ENCODE measurements around the gene SLC16A5. TPM values are rescaled to one million over a fixed set of nuclear protein-coding genes. Genes with fewer than 3 reads are reported as not detected.
A peak's percentile ranks its signal among the peaks of the same experiment; 100 is the strongest.

The SLC16A5 gene
- total RNA-seq, 1 experiment from 2014 or later, result 32.4 TPM

DNA sequence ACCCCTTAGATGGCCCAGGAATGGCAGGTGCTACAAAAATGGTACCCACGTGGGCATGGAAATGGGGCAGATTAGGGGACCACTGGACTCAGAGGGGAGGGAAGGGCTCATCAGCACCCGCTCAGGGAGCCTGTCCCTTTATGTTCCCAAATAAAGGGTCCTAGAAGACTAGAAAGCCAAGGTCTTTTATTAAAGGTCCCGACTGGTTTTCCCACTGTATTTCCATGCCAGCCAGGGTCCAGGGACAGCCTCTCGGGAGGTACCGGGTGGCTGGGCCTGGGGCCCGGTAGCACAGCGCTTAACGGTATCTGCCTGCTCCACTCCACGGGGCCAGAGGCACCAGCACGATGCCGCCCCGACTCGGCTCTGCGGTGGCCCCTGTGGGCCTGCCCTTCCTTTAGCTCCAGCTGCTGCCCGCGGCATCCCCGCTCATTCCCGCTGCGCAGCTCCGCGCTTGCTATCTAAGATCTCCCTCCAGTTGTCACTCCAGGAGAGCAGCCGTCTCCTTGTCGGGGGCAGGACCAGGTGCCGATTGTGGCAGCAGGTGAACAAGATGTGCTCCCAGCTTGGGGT, 42.4 kb downstream of the SLC16A5 start:
- Mint-ChIP-seq H3K4me1 (peaks cover 27% of the 10 kb centered on the region), H3K27me3 (ENCODE audit: low read depth) (no peaks in the 10 kb centered on the region), H3K36me3 (peaks cover 14% of the 10 kb centered on the region), H3K27ac (peak overlapping the region; percentile 87), H3K4me3 (peak overlapping the region; percentile 84), H3K9me3 (no peaks in the 10 kb centered on the region)
- TF ChIP-seq, protein P1, sequence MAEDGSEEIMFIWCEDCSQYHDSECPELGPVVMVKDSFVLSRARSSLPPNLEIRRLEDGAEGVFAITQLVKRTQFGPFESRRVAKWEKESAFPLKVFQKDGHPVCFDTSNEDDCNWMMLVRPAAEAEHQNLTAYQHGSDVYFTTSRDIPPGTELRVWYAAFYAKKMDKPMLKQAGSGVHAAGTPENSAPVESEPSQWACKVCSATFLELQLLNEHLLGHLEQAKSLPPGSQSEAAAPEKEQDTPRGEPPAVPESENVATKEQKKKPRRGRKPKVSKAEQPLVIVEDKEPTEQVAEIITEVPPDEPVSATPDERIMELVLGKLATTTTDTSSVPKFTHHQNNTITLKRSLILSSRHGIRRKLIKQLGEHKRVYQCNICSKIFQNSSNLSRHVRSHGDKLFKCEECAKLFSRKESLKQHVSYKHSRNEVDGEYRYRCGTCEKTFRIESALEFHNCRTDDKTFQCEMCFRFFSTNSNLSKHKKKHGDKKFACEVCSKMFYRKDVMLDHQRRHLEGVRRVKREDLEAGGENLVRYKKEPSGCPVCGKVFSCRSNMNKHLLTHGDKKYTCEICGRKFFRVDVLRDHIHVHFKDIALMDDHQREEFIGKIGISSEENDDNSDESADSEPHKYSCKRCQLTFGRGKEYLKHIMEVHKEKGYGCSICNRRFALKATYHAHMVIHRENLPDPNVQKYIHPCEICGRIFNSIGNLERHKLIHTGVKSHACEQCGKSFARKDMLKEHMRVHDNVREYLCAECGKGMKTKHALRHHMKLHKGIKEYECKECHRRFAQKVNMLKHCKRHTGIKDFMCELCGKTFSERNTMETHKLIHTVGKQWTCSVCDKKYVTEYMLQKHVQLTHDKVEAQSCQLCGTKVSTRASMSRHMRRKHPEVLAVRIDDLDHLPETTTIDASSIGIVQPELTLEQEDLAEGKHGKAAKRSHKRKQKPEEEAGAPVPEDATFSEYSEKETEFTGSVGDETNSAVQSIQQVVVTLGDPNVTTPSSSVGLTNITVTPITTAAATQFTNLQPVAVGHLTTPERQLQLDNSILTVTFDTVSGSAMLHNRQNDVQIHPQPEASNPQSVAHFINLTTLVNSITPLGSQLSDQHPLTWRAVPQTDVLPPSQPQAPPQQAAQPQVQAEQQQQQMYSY (CRISPR knock-in tag; IDR thresholded peaks at IDR 0.05), result no peak
- no peak for TF ChIP-seq ZNF219 (CRISPR knock-in tag; IDR thresholded peaks at IDR 0.05; ENCODE audit: borderline replicate concordance)
- no peak for TF ChIP-seq ATF1 (CRISPR knock-in tag; IDR thresholded peaks at IDR 0.05)
- POLR2A ChIA-PET, result interaction anchor here (1.0 to 2.1 kb wide), 4 partner anchors 16 to 53 kb away, joined by 3 to 8 read pairs (median 4); partner anchors contain the start of gene ARMC7
- CTCF ChIA-PET, result interaction anchor here (0.6 to 7.3 kb wide), 13 partner anchors 12 to 169 kb away, joined by 3 to 84 read pairs (median 7); partner anchors contain the start of genes ARMC7, JPT1 and SLC16A5
- ATAC-seq, result no peak
- no peak for DNase-seq (ENCODE audit: low spot score)

DNA sequence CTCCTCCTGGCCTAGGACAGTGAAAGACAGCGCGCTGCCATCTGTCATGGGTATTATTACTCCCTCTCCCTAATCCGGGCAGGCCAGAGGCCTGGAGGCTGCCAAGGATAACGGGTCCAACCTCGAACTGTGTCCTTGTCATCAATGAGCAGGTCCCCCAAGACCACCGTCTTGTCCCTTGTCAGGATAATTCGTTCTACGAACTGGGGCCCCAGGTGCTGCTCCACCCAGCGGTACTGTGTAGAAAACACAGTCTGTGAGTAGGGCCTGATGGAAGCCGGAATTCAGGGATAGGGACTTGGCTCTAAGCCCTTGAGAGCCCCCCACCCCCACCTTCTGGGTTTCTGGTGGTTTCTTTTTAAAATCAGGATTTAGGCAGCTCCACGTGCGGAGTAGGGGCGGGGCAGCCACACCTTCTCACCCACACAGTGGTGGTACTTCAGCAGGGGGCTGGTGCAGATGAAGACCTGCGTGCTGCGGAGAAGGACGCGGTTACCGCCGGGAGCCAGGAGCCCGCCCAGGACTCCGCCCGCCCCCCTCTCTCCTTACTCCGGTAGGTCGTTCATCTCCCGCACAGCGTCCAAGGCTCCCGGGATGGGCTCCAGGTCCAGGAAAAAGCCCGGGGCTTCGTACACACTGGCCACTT, 43.0 kb downstream of the SLC16A5 start:
- ChIA-PET CTCF (interaction anchor here (0.6 to 7.3 kb wide), 27 partner anchors 12 to 282 kb away, joined by 3 to 84 read pairs (median 6); partner anchors contain the start of genes ARMC7, HID1, JPT1 and MIF4GD), POLR2A (interaction anchor here (0.5 to 2.1 kb wide), 9 partner anchors 17 to 84 kb away, joined by 3 to 8 read pairs (median 3); partner anchors contain the start of genes ARMC7, ATP5PD and KCTD2)
- Mint-ChIP-seq H3K27me3 (ENCODE audit: low read depth) (no peaks in the 10 kb centered on the region), H3K36me3 (peaks cover 19% of the 10 kb centered on the region), H3K4me1 (peaks cover 27% of the 10 kb centered on the region), H3K27ac (peak overlapping the region; percentile 87; the same call in 1 of the 2 replicates), H3K4me3 (peak overlapping the region; percentile 84), H3K9me3 (no peaks in the 10 kb centered on the region)
- DNase-seq (ENCODE audit: low spot score) (peak; percentile 75), ATAC-seq (peak; percentile 52)
- no peak for TF ChIP-seq GABPB1 (CRISPR knock-in tag; IDR thresholded peaks at IDR 0.05)
- TF ChIP-seq GTF2I (CRISPR knock-in tag; conservative IDR thresholded peaks at IDR 0.05), result no peak
- TF ChIP-seq, protein P2, sequence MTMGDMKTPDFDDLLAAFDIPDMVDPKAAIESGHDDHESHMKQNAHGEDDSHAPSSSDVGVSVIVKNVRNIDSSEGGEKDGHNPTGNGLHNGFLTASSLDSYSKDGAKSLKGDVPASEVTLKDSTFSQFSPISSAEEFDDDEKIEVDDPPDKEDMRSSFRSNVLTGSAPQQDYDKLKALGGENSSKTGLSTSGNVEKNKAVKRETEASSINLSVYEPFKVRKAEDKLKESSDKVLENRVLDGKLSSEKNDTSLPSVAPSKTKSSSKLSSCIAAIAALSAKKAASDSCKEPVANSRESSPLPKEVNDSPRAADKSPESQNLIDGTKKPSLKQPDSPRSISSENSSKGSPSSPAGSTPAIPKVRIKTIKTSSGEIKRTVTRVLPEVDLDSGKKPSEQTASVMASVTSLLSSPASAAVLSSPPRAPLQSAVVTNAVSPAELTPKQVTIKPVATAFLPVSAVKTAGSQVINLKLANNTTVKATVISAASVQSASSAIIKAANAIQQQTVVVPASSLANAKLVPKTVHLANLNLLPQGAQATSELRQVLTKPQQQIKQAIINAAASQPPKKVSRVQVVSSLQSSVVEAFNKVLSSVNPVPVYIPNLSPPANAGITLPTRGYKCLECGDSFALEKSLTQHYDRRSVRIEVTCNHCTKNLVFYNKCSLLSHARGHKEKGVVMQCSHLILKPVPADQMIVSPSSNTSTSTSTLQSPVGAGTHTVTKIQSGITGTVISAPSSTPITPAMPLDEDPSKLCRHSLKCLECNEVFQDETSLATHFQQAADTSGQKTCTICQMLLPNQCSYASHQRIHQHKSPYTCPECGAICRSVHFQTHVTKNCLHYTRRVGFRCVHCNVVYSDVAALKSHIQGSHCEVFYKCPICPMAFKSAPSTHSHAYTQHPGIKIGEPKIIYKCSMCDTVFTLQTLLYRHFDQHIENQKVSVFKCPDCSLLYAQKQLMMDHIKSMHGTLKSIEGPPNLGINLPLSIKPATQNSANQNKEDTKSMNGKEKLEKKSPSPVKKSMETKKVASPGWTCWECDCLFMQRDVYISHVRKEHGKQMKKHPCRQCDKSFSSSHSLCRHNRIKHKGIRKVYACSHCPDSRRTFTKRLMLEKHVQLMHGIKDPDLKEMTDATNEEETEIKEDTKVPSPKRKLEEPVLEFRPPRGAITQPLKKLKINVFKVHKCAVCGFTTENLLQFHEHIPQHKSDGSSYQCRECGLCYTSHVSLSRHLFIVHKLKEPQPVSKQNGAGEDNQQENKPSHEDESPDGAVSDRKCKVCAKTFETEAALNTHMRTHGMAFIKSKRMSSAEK (CRISPR knock-in tag; IDR thresholded peaks at IDR 0.05; ENCODE audit: borderline replicate concordance), result no peak
- TF ChIP-seq, protein P3, sequence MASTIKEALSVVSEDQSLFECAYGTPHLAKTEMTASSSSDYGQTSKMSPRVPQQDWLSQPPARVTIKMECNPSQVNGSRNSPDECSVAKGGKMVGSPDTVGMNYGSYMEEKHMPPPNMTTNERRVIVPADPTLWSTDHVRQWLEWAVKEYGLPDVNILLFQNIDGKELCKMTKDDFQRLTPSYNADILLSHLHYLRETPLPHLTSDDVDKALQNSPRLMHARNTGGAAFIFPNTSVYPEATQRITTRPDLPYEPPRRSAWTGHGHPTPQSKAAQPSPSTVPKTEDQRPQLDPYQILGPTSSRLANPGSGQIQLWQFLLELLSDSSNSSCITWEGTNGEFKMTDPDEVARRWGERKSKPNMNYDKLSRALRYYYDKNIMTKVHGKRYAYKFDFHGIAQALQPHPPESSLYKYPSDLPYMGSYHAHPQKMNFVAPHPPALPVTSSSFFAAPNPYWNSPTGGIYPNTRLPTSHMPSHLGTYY (CRISPR knock-in tag; IDR thresholded peaks at IDR 0.05), result no peak
- no peak for TF ChIP-seq ZNF219 (CRISPR knock-in tag; IDR thresholded peaks at IDR 0.05; ENCODE audit: borderline replicate concordance)
- TF ChIP-seq FOXP1 (CRISPR knock-in tag; IDR thresholded peaks at IDR 0.05; ENCODE audit: borderline replicate concordance), result no peak
- TF ChIP-seq ZNF671 (CRISPR knock-in tag; IDR thresholded peaks at IDR 0.05), result no peak
- no peak for TF ChIP-seq ZNF138 (CRISPR knock-in tag; conservative IDR thresholded peaks at IDR 0.05)
- TF ChIP-seq, protein P4, sequence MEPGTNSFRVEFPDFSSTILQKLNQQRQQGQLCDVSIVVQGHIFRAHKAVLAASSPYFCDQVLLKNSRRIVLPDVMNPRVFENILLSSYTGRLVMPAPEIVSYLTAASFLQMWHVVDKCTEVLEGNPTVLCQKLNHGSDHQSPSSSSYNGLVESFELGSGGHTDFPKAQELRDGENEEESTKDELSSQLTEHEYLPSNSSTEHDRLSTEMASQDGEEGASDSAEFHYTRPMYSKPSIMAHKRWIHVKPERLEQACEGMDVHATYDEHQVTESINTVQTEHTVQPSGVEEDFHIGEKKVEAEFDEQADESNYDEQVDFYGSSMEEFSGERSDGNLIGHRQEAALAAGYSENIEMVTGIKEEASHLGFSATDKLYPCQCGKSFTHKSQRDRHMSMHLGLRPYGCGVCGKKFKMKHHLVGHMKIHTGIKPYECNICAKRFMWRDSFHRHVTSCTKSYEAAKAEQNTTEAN (CRISPR knock-in tag; IDR thresholded peaks at IDR 0.05), result no peak
- TF ChIP-seq, protein P5, sequence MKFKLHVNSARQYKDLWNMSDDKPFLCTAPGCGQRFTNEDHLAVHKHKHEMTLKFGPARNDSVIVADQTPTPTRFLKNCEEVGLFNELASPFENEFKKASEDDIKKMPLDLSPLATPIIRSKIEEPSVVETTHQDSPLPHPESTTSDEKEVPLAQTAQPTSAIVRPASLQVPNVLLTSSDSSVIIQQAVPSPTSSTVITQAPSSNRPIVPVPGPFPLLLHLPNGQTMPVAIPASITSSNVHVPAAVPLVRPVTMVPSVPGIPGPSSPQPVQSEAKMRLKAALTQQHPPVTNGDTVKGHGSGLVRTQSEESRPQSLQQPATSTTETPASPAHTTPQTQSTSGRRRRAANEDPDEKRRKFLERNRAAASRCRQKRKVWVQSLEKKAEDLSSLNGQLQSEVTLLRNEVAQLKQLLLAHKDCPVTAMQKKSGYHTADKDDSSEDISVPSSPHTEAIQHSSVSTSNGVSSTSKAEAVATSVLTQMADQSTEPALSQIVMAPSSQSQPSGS (CRISPR knock-in tag; IDR thresholded peaks at IDR 0.05; ENCODE audit: borderline replicate concordance, low read depth), result no peak
- no peak for TF ChIP-seq JAZF1 (CRISPR knock-in tag; IDR thresholded peaks at IDR 0.05)
- TF ChIP-seq, protein P6, sequence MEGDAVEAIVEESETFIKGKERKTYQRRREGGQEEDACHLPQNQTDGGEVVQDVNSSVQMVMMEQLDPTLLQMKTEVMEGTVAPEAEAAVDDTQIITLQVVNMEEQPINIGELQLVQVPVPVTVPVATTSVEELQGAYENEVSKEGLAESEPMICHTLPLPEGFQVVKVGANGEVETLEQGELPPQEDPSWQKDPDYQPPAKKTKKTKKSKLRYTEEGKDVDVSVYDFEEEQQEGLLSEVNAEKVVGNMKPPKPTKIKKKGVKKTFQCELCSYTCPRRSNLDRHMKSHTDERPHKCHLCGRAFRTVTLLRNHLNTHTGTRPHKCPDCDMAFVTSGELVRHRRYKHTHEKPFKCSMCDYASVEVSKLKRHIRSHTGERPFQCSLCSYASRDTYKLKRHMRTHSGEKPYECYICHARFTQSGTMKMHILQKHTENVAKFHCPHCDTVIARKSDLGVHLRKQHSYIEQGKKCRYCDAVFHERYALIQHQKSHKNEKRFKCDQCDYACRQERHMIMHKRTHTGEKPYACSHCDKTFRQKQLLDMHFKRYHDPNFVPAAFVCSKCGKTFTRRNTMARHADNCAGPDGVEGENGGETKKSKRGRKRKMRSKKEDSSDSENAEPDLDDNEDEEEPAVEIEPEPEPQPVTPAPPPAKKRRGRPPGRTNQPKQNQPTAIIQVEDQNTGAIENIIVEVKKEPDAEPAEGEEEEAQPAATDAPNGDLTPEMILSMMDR (IDR thresholded peaks at IDR 0.05), result no peak
- TF ChIP-seq NFATC4 (CRISPR knock-in tag; IDR thresholded peaks at IDR 0.05), result no peak
- TF ChIP-seq FOXK1 (CRISPR knock-in tag; IDR thresholded peaks at IDR 0.05), result no peak; the same call in 1 of the 2 replicates
- no peak for TF ChIP-seq HMGA2 (CRISPR knock-in tag; IDR thresholded peaks at IDR 0.05)
